CD4-positive, alpha-beta T cell (primary cell): ENCODE data around the gene SEC24B. TPM values are rescaled to one million over a fixed set of nuclear protein-coding genes. Genes with fewer than 3 reads are reported as not detected.

Experiments used
- ATAC-seq: fragments of 200-7000 bp; cut with Tn5 transposase; one replicate; pipeline ENCODE4 v1.10.0; 2022; ENCODE audit warnings: mild to moderate bottlenecking; ENCODE audit not compliant: poor library complexity
- CTCF ChIA-PET: fragments of 350-600 bp; sonication (Branson Sonifier 250); formaldehyde crosslinking; loops from one replicate; lab custom pipeline; 2021; ENCODE audit warnings: antibody characterized with exemption, inconsistent platforms; lab: Charles Lee
- POLR2A ChIA-PET: fragments of 350-600 bp; sonication (Branson Sonifier 250); formaldehyde crosslinking; loops from one replicate; lab custom pipeline; 2021; ENCODE audit warnings: antibody characterized with exemption, inconsistent platforms; lab: Charles Lee
- DNase-seq, 14 experiments: peaks; one replicate each; pipeline ENCODE4 v3.0.0-alpha.2; 2013 to 2020; ENCODE audit warnings: mixed read lengths in 2 of 14
- H3K27ac ChIP-seq, 2 donors: one replicate each; pipeline versions ENCODE4 v1.5.1 to v1.7.0; 2013; ENCODE audit warnings: low read length in 2 of 2, low read depth in 1 of 2, mild to moderate bottlenecking in 1 of 2
- H3K27me3 ChIP-seq, 2 experiments: 1 replicate in 1 of 2; 2 replicates in 1 of 2; pipeline versions ENCODE4 v1.6.1 to v1.7.0; 2013; ENCODE audit warnings: low read length in 2 of 2, control low read depth in 1 of 2, mild to moderate bottlenecking in 1 of 2, moderate library complexity in 1 of 2; ENCODE audit not compliant: insufficient read depth in 2 of 2, control insufficient read depth in 1 of 2
- H3K36me3 ChIP-seq: one replicate; pipeline ENCODE4 v1.6.1; 2013; ENCODE audit warnings: low read length, control low read depth; ENCODE audit not compliant: insufficient read depth
- H3K4me1 ChIP-seq: one replicate; pipeline ENCODE4 v1.6.1; 2013; ENCODE audit warnings: low read length, control low read depth; ENCODE audit not compliant: insufficient read depth
- H3K4me3 ChIP-seq: one replicate; pipeline ENCODE4 v1.5.1; 2013; ENCODE audit warnings: mild to moderate bottlenecking, low read length, moderate library complexity
- H3K9me3 ChIP-seq, 2 experiments: 1 replicate in 1 of 2; 2 replicates in 1 of 2; pipeline versions ENCODE4 v1.6.1 to v1.7.0; 2013; ENCODE audit warnings: low read length in 2 of 2, mild to moderate bottlenecking in 2 of 2, control low read depth in 1 of 2, moderate library complexity in 1 of 2; ENCODE audit not compliant: control insufficient read depth in 1 of 2, insufficient read depth in 1 of 2
- H3K27ac Mint-ChIP-seq: one replicate; pipeline ENCODE4 v1.8.0; 2020; ENCODE audit warnings: mixed read lengths
- H3K27me3 Mint-ChIP-seq: one replicate; pipeline ENCODE4 v1.8.0; 2021; ENCODE audit warnings: mixed read lengths
- H3K36me3 Mint-ChIP-seq: one replicate; pipeline ENCODE4 v1.8.0; 2021; ENCODE audit warnings: low read depth, mixed read lengths
- H3K4me1 Mint-ChIP-seq: one replicate; pipeline ENCODE4 v1.8.0; 2021; ENCODE audit warnings: low read depth, mixed read lengths
- H3K4me3 Mint-ChIP-seq: one replicate; pipeline ENCODE4 v1.8.0; 2020; ENCODE audit warnings: mild to moderate bottlenecking, mixed read lengths
- H3K9me3 Mint-ChIP-seq: one replicate; pipeline ENCODE4 v1.8.0; 2020; ENCODE audit warnings: mixed read lengths
- intact Hi-C, 2 experiments: fragments of 100-400 bp; cut with DNase I in 1 of 2; cut with micrococcal nuclease in 1 of 2; formaldehyde crosslinking; loops; one replicate each; pipeline versions ENCODE4 v1.15.1 to v1.9.0; 2023 to 2025; cut with DNase I, micrococcal nuclease
- total RNA-seq, 174 experiments: library from RNA in 2 of 174; stranded (reverse) in 2 of 174; gene quantifications; one replicate each; pipeline ENCODE4 v1.2.3 and lab custom pipeline; 2021 to 2026
- TF ChIP-seq, protein P1 (sequence below): fragments of 200-600 bp; IDR thresholded peaks from one replicate; pipeline ENCODE4 v1.8.0; 2022; ENCODE audit warnings: antibody characterized with exemption, mild to moderate bottlenecking

The SEC24B gene
- total RNA-seq, 2 experiments from 2014 or later = 41.5 to 45.9 TPM

- TF ChIP-seq, protein P1, sequence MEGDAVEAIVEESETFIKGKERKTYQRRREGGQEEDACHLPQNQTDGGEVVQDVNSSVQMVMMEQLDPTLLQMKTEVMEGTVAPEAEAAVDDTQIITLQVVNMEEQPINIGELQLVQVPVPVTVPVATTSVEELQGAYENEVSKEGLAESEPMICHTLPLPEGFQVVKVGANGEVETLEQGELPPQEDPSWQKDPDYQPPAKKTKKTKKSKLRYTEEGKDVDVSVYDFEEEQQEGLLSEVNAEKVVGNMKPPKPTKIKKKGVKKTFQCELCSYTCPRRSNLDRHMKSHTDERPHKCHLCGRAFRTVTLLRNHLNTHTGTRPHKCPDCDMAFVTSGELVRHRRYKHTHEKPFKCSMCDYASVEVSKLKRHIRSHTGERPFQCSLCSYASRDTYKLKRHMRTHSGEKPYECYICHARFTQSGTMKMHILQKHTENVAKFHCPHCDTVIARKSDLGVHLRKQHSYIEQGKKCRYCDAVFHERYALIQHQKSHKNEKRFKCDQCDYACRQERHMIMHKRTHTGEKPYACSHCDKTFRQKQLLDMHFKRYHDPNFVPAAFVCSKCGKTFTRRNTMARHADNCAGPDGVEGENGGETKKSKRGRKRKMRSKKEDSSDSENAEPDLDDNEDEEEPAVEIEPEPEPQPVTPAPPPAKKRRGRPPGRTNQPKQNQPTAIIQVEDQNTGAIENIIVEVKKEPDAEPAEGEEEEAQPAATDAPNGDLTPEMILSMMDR = no peak
- Mint-ChIP-seq H3K27me3 (no peaks in the 10 kb centered on the region), H3K4me1 (no peaks in the 10 kb centered on the region), H3K9me3 (no peaks in the 10 kb centered on the region), H3K36me3 (no peaks in the 10 kb centered on the region), H3K27ac (no peak overlapping the region), H3K4me3 (no peak overlapping the region)
- Histone ChIP-seq H3K9me3 (no peaks in the 10 kb centered on the region), H3K4me3 (no peak overlapping the region), H3K27me3 (peaks cover 0 to 2% of the 10 kb centered on the region in 2 experiments), H3K4me1 (no peaks in the 10 kb centered on the region), H3K36me3 (no peaks in the 10 kb centered on the region), H3K27ac (no peak overlapping the region)
- POLR2A ChIA-PET = no interaction called here
- DNase-seq (no peak), ATAC-seq (no peak)
- CTCF ChIA-PET = no interaction called here
- intact Hi-C loops = loop anchor here in 1 of 2 experiments (5.0 kb wide), 2 partner anchors 726 to 1651 kb away; no protein-coding TSS in a partner anchor
Observed at GRCh38 chr4:109408711-109409110, 24.9 kb upstream of the SEC24B start.

- TF ChIP-seq, protein P1 = no peak
- no peak overlapping the region for H3K27ac Mint-ChIP-seq
- H3K4me1 ChIP-seq = no peaks in the 10 kb centered on the region
- no peaks in the 10 kb centered on the region for H3K36me3 Mint-ChIP-seq
- intact Hi-C loops = no loop called here
- DNase-seq (no peak), ATAC-seq (no peak)
- H3K4me3 ChIP-seq = no peak overlapping the region
- H3K4me3 Mint-ChIP-seq = no peak overlapping the region
- H3K27ac ChIP-seq = no peak overlapping the region
- H3K9me3 ChIP-seq = no peaks in the 10 kb centered on the region
- CTCF ChIA-PET = interaction anchor here (1.3 kb wide), 1 partner anchor 16 kb away, joined by 3 read pairs; no protein-coding TSS in a partner anchor
- H3K9me3 Mint-ChIP-seq = no peaks in the 10 kb centered on the region
- POLR2A ChIA-PET = no interaction called here
- H3K4me1 Mint-ChIP-seq = no peaks in the 10 kb centered on the region
- no peaks in the 10 kb centered on the region for H3K36me3 ChIP-seq
- peaks cover 0 to 2% of the 10 kb centered on the region in 2 experiments for H3K27me3 ChIP-seq
- no peaks in the 10 kb centered on the region for H3K27me3 Mint-ChIP-seq
Observed at GRCh38 chr4:109410226-109410625, 23.4 kb upstream of the SEC24B start.

DNA sequence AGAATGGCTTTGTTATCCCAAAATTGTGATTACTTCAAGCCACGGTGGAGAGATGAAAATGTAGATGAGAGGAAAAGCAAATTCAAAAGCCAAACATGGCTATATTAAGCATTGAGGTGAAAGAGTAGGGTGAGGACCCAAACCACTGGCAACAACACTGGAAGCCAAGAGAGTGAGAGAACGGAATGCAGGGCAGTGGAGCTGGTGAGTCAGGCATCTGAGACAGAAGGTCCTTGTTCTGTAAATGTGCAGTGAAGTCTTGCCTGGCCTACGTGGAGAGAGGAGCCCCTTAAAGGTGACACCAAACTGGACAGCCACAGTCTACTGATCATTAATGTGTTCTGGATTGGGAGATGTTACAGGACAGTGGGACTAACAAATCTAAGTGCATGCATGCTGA lies 22.8 kb upstream of the SEC24B start:
- intact Hi-C loops = no loop called here
- H3K27ac Mint-ChIP-seq = no peak overlapping the region
- no peaks in the 10 kb centered on the region for H3K36me3 Mint-ChIP-seq
- no peak for DNase-seq
- ChIA-PET CTCF (interaction anchor here (1.3 kb wide), 1 partner anchor 15 kb away, joined by 3 read pairs; no protein-coding TSS in a partner anchor), POLR2A (no interaction called here)
- Histone ChIP-seq H3K4me1 (no peaks in the 10 kb centered on the region), H3K36me3 (no peaks in the 10 kb centered on the region), H3K9me3 (no peaks in the 10 kb centered on the region), H3K27me3 (peaks cover 0 to 2% of the 10 kb centered on the region in 2 experiments), H3K4me3 (no peak overlapping the region), H3K27ac (no peak overlapping the region)
- H3K9me3 Mint-ChIP-seq = no peaks in the 10 kb centered on the region
- no peak overlapping the region for H3K4me3 Mint-ChIP-seq
- H3K27me3 Mint-ChIP-seq = no peaks in the 10 kb centered on the region
- ATAC-seq = no peak
- TF ChIP-seq, protein P1 = no peak
- no peaks in the 10 kb centered on the region for H3K4me1 Mint-ChIP-seq
